Right ventricle myocardium superior (tissue), 1 donor: ENCODE measurements around the gene PIEZO1. TPM values are rescaled to one million over a fixed set of nuclear protein-coding genes. Genes with fewer than 3 reads are reported as not detected.

Source experiments
- ATAC-seq: fragments of 200-7000 bp; cut with Tn5 transposase; one replicate; pipeline ENCODE4 v1.9.1; 2020; ENCODE audit warnings: mild to moderate bottlenecking; ENCODE audit not compliant: poor library complexity
- DNase-seq: peaks from one replicate; pipeline ENCODE4 v3.0.0-alpha.2; 2020
- intact Hi-C: fragments of 100-400 bp; cut with DNase I; formaldehyde crosslinking; loops from one replicate; pipeline ENCODE4 v1.11.2; 2022
- total RNA-seq: library from RNA; stranded (reverse); fragmentation: NEBNext Ultra II Directional; extraction: Animal tissue kit (Norgen Biotek cat#: 25700); gene quantifications from one replicate; pipeline ENCODE4 v1.2.1, GENCODE V29; 2021
- donor health status: DM: no; HTN: yes; CAD: no; lungs with severe emphysema.

Gene PIEZO1
- total RNA-seq, 1 donor from 2014 or later, result 15.9 TPM

DNA sequence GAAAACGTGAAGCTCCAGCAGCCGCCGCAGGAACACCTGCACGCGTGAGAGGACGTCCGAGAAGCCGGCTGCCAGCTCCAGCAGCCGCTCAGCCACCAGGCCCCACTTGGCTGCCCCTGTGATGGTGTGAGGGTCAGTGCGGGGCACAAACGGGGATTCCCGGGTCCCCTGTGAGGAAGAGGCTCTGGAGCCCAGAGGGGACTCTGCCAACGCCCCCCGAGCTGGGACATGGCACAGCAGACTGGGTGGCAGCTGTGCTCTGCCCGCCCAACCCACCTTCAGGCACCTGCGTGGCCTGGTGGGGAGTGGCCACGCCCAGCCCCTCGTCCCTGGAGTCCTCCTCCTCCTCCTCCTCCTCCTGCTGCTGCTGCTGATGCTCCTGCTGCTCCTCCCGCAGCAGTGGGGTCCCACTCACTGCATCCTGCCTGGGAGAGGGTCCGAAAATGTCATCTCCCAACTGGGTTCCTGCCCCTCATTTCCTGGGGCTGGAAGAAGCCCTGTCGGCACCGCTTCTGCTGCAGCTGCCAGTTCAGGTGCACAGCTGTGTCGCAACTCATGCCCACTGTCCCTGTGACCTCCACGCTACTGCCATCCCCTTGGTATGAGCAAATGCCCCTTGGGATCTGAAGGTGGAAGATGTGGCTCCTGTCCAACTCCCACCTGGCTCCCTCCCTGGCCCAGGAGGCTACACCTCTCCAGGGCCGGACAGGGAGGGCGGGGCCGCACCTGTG, 51.2 kb downstream of the PIEZO1 start:
- intact Hi-C loops, result no loop called here
- ATAC-seq (no peak), DNase-seq (no peak)

DNA sequence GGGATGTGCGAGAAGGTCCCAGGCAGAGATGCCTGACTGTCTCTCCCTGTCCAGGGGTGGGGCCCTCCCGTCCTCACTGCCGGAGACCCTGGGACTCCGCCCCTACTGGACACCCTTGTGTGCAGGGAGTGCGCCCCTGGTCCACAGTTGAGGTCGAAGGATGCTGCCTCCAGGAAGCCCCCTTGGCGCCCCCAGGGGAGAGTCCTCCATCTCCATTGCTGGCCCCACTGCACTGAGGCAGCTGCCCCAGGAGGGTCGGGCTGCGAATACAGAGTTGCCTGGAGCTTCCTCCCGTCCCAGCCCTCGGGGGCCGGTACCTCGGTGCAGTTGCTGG, 52.1 kb downstream of the PIEZO1 start:
- intact Hi-C loops, result no loop called here
- no peak for ATAC-seq

GRCh38 chr16:88732172-88732960, 52.7 kb downstream of the PIEZO1 start:
- intact Hi-C loops, result no loop called here
- DNase-seq (no peak), ATAC-seq (no peak)

More for the DNA sequence above, 52.1 kb downstream of the PIEZO1 start:
- no peak for DNase-seq

- ATAC-seq (no peak), DNase-seq (no peak)
- intact Hi-C loops, result no loop called here
Observed at GRCh38 chr16:88731699-88732098, 53.3 kb downstream of the PIEZO1 start.

DNA sequence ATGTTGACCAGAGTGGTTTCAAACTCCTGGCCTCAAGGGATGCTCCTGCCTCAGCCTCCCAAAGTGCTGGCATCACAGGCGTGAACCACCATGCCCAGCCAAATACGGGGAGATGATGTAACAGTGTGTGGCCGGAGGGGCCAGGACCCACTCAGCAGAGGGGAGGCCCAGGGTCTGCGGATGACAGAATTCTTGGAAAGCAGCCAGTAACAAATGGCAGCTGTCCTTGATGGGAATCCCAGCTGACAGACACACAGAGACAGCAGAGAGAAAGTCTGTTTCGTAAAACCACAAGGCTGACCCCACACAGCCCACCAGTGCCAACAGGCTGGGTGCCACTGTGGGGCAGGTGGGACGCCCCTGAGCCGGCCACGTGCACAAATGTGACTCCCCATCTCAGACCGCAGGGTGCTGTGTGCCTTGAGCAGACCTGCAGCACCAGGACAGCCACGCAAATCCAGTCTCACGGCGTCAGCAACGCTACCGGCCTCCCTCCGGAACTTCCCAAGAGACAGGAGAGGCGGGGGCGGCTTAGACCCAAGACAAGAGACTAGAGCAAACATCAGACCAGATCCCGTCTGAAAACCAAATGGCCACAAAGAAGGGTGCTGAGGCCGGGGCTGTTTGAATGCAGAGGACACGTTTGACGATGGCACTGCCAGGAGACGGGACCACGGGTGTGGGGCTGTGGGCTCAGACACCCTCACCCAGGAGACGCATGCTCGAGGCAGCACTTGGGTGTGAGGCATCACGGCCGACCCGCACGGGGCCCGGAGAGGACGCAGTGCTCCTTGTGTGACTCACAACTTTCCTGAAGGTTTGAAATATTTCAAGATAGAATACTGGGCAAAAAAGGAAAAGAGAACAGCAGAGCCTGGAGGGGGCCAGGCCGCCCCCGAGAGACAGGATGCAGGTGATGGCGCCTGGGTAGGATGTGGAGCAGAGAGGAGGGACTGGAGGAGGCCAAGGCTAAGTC, 54.1 kb downstream of the PIEZO1 start:
- no peak for ATAC-seq
- DNase-seq, result no peak
- intact Hi-C loops, result no loop called here

DNA sequence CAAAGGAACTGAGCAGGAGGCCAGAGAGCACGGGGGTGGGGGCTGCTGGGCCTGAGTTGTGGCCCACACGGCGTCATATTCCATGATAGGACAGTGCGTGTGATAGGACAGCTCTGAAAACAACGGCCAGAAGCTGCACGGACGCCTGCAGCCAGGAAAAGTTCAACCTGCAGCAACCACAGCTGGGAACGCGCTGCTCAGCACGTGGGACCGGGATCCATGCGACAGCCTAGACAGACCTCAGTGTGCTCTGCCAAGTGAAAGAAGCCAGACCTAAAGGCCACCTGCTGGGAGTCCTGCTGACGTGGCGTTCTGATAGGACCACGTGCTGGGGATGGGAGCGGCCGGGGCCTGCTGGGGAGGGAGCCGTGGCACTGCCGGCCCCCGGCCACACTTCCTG, 57.1 kb downstream of the PIEZO1 start:
- intact Hi-C loops, result no loop called here
- ATAC-seq (peak; percentile 71), DNase-seq (no peak)

DNA sequence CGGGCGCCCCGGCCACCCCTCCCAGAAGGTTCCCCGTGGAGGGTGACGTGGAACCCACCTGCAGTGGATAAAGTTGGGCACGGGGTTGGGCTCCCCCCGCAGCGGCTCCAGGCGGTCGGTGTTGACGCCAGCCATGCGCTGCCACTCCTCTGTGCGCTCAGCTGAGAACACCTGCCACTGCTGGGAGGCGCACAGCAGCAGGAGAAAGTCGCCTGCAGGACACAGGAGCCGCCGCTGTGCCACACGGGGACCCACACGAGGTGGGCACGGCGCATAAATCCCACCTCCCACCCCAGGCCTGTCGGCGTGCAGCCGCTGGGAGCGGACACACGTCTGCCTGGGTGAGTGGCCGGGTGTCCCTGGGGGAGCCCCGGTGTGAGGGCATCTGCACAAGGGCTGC, 58.0 kb downstream of the PIEZO1 start:
- no peak for DNase-seq
- intact Hi-C loops, result no loop called here
- no peak for ATAC-seq

DNA sequence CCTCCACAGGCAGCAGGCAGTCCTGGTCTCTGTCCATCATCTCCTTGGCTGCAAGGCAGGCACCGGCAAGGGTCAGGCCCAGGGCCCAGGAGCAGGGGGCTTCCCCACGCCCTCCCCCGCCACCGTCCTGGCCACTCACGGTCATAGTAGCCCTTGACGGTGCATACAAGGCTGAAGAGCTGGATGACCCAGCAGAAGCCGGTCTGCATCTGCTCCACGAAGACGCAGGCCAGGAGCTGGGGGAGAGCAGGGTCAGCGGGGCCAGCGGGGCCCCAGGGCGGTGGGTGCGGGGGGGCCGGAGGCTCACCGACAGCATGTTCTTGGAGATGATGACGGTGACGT, 58.6 kb downstream of the PIEZO1 start:
- DNase-seq (no peak), ATAC-seq (no peak)

GRCh38 chr16:88725609-88726407, 59.2 kb downstream of the PIEZO1 start:
- intact Hi-C loops, result no loop called here
- DNase-seq, result no peak
- no peak for ATAC-seq

More for the DNA sequence above, 58.6 kb downstream of the PIEZO1 start:
- intact Hi-C loops, result no loop called here

- DNase-seq (no peak), ATAC-seq (no peak)
- intact Hi-C loops, result no loop called here
Observed at GRCh38 chr16:88724855-88725555, 60.0 kb downstream of the PIEZO1 start.

GRCh38 chr16:88723911-88724310, 61.1 kb downstream of the PIEZO1 start:
- intact Hi-C loops, result no loop called here
- ATAC-seq, result no peak
- no peak for DNase-seq

DNA sequence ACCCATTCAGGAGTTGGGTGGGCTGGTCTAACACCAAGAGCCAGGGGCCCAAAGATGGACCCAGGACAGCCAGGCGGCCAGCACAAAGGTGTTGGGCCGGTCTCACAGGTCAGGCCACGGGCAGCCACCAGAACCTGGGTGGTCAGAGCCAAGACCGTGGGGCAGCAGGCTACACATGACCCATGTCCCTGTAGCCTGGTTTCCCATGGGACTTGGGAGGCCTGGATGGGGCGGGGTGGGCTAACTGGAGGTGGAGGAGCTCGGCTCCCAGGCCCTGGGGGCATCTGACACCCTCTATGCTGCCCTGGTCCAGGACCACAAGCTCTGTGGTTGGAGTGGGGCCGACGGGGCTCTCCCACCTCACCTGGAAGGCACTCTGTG, 61.5 kb downstream of the PIEZO1 start:
- ATAC-seq (no peak), DNase-seq (no peak)
- intact Hi-C loops, result no loop called here

GRCh38 chr16:88722784-88723506, 62.1 kb downstream of the PIEZO1 start:
- ATAC-seq (no peak), DNase-seq (no peak)
- intact Hi-C loops, result no loop called here

DNA sequence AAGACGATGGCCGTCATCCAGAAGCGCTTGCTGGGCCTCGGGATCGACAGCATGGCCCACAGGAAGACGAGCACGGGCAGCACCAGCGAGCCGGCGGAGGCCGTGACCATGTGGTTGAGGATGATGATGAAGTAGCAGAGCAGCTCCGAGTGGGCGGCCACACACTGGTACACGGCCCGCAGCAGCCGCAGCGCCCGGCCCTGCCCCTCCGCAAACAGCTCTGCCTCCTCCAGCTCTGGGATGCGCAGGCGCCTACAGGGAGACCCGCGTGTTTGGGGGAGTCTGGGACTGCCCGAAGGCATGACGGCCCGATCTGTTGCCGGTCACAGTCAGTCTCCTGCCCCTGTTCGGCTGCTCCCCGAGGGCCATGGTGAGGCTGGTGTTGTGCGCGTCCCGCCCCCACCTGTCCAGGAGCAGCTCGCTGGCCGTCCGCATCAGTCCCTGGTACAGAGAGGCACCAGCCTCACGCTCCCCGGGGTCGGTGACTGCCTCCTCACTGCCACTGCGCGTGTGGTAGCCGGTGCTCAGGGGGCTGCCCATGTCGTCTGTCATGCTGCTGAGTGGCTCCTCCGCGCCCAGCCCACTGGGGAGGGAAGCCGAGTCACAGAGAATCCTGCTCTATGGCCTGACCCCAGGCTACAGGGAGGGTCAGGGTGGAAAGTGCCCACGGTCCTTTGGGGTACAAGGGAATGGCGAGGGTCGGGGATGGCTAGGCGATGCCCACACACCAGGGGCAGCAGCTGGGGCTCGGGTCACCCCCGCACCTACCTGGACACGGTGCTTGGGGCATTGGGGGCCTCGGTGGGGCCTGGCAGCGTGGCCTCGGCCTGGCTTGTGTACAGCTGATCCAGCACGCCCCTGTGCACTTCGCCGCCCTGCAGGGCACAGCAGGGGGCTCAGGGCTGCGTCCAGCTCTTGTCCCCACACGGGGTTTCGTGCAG, 62.9 kb downstream of the PIEZO1 start:
- DNase-seq (no peak), ATAC-seq (no peak)
- intact Hi-C loops, result no loop called here

DNA sequence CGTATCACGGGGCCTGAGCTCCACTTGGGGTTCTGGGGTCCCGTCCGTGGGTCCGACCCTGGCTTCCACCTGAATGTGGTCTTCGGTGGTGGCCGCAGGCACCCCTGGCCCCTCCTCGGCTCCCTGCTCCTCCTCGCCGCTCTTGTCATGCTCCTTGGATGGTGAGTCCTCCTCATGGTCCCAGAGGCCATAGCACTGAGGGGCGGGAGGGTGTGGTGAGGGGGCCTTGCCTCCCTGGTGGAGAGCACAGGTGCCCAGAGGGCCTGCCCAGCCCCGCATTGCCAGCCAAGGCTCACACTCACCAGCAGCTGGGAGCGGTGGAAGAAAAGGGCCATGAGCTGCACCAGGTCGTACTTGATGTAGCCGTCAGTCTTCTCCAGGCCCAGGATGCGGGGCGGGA, 63.8 kb downstream of the PIEZO1 start:
- intact Hi-C loops, result no loop called here
- DNase-seq, result no peak
- ATAC-seq, result no peak

DNA sequence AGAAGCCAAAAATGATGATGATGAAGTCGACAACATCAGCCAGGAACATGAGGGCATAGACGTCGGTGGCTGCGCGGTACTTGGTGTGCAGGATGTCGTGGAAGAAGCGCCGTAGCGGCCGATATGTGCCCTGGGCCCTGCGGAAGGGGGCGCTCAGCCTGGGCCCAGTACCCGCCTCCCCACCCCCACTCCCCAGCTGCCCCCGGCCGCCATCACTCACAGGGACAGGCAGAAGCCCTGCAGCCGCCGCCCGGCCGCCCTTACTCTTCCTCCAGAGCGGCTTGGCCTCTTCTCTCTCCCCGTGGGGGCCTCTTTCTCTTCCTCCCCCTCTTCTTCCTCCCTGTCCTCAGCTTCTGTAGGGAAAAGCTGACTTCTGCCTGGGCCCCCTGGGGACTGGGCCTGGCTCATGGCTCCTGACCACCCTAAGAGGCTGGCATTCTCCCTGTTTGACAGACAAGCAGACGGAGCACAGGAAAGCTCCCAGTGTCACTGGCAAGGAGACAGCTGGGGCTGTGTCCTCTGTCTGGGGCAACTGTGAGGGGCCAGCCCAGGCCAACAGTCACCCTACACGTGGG, 64.5 kb downstream of the PIEZO1 start:
- no peak for DNase-seq
- intact Hi-C loops, result no loop called here
- ATAC-seq, result no peak
